Hepatocyte (in vitro differentiated cells): ENCODE results near the gene YES1. TPM values are rescaled to one million over a fixed set of nuclear protein-coding genes. Genes with fewer than 3 reads are reported as not detected.

Experiments
- DNase-seq: peaks from one replicate; pipeline ENCODE4 v3.0.0-alpha.2; 2016; ENCODE audit warnings: low spot score
- H2AFZ ChIP-seq: fragments of 200-600 bp; sonication (generic); 2 replicates; pipeline ENCODE4 v1.6.0; 2016; ENCODE audit warnings: antibody characterized with exemption, mild to moderate bottlenecking
- H3K27ac ChIP-seq: fragments of 200-600 bp; sonication (generic); 2 replicates; pipeline ENCODE4 v1.5.1; 2016; ENCODE audit warnings: mild to moderate bottlenecking
- H3K27me3 ChIP-seq: fragments of 200-600 bp; sonication (generic); 2 replicates; pipeline ENCODE4 v1.6.1; 2016
- H3K36me3 ChIP-seq: fragments of 200-600 bp; sonication (generic); replicated peaks from 2 replicates; pipeline ENCODE4 v1.5.1; 2016; ENCODE audit warnings: low read depth; ENCODE audit not compliant: insufficient read depth
- H3K4me1 ChIP-seq: fragments of 200-600 bp; sonication (generic); 2 replicates; pipeline ENCODE4 v1.5.1; 2016; ENCODE audit warnings: mild to moderate bottlenecking, moderate library complexity; ENCODE audit not compliant: insufficient read depth
- H3K4me2 ChIP-seq: fragments of 200-600 bp; sonication (generic); 2 replicates; pipeline ENCODE4 v1.6.0; 2016
- H3K4me3 ChIP-seq: fragments of 200-600 bp; sonication (generic); 2 replicates; pipeline ENCODE4 v1.5.1; 2016; ENCODE audit warnings: mild to moderate bottlenecking
- H3K79me2 ChIP-seq: fragments of 200-600 bp; sonication (generic); 2 replicates; pipeline ENCODE4 v1.6.0; 2017; ENCODE audit warnings: mild to moderate bottlenecking
- H3K9me2 ChIP-seq: fragments of 200-600 bp; sonication (generic); replicated peaks from 2 replicates; pipeline ENCODE4 v1.6.0; 2017; ENCODE audit warnings: mild to moderate bottlenecking; ENCODE audit not compliant: insufficient read depth
- H3K9me3 ChIP-seq: fragments of 200-600 bp; sonication (generic); 2 replicates; pipeline ENCODE4 v1.5.1; 2016; ENCODE audit warnings: low read depth, mild to moderate bottlenecking
- H4K20me1 ChIP-seq: fragments of 200-600 bp; sonication (generic); 2 replicates; pipeline ENCODE4 v1.6.0; 2016; ENCODE audit warnings: mild to moderate bottlenecking; ENCODE audit not compliant: insufficient read depth, poor library complexity, severe bottlenecking
- CTCF ChIP-seq: fragments of 200-600 bp; sonication (generic); IDR thresholded peaks from 2 replicates; pipeline ENCODE4 v1.5.1; 2016; ENCODE audit warnings: antibody characterized with exemption, mild to moderate bottlenecking; ENCODE audit not compliant: poor library complexity
- EZH2 ChIP-seq: fragments of 200-600 bp; sonication (generic); IDR thresholded peaks from 2 replicates; pipeline ENCODE4 v1.6.1; 2016; ENCODE audit warnings: antibody characterized with exemption, mild to moderate bottlenecking, borderline replicate concordance
- EZH2phosphoT487 ChIP-seq: fragments of 200-600 bp; sonication (generic); IDR thresholded peaks from one replicate; pipeline ENCODE4 v1.6.1; 2018; ENCODE audit warnings: antibody characterized with exemption, mild to moderate bottlenecking, low read depth, moderate library complexity; ENCODE audit not compliant: unreplicated experiment, severe bottlenecking
- WGBS: methylation state at CpG from one replicate; pipeline ENCODE4 v1.1.6; 2016; ENCODE audit warnings: low lambda C conversion rate; ENCODE audit errors: missing lambda C conversion rate; 5-methylcytosine and 5-hydroxymethylcytosine counted together
- polyA plus RNA-seq: library from polyadenylated mRNA; unstranded; fragments of >200 nt; fragmentation: Nextera tagmentation; extraction: Ambion mirVana; gene quantifications from 2 replicates; pipeline ENCODE4 v1.2.1, GENCODE V29; 2016
- total RNA-seq: library from RNA; depleted of rRNA; stranded (reverse); fragments of >200 nt; gene quantifications from 2 replicates; pipeline ENCODE4 v1.2.3, GENCODE V29; 2014

Gene YES1
- total and polyA plus RNA-seq, 2 experiments from 2014 or later = 25.2 to 108 TPM

DNA sequence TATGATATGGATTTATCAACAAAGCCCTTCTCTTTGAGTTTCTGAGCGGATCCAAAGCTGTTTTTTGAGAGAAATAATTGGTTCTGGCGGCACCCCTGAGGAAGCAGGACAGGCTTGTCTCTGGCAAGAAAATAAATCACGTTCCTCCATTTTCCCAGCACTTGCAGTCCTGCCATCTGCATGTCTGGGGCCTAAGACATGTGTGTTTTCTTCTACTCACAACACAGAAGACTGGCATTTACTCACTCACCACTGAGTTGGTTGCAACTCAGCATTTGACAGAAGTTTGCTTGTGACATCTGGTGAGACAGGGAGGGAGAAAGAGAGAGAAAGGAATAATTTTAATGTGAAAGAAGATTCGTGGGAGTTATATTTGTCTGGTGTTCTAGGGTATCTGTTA lies 37.0 kb upstream of the YES1 start:
- no peak overlapping the region for H3K4me3 ChIP-seq
- peaks cover 3% of the 10 kb centered on the region for H3K4me1 ChIP-seq
- no peaks in the 10 kb centered on the region for H3K9me2 ChIP-seq
- peak overlapping the region; percentile 96 for H3K27ac ChIP-seq
- no peaks in the 10 kb centered on the region for H3K9me3 ChIP-seq
- DNase-seq = no peak
- H2AFZ ChIP-seq = peak overlapping the region; percentile 26
- H3K4me2 ChIP-seq = no peak overlapping the region
- no peaks in the 10 kb centered on the region for H3K36me3 ChIP-seq
- no peak for TF ChIP-seq CTCF
- TF ChIP-seq EZH2phosphoT487 = no peak
- no peak for TF ChIP-seq EZH2
- H3K27me3 ChIP-seq = no peaks in the 10 kb centered on the region
- 84% methylated on average over 4 of the region's 4 CpGs for WGBS
- no peaks in the 10 kb centered on the region for H4K20me1 ChIP-seq
- H3K79me2 ChIP-seq = no peaks in the 10 kb centered on the region

- Histone ChIP-seq H3K27ac (peak overlapping the region; percentile 96), H3K9me3 (no peaks in the 10 kb centered on the region), H3K4me3 (no peak overlapping the region), H3K4me2 (peak overlapping the region; percentile 21), H2AFZ (peak overlapping the region; percentile 26), H3K4me1 (peaks cover 3% of the 10 kb centered on the region), H4K20me1 (no peaks in the 10 kb centered on the region), H3K9me2 (no peaks in the 10 kb centered on the region), H3K27me3 (no peaks in the 10 kb centered on the region), H3K79me2 (no peaks in the 10 kb centered on the region), H3K36me3 (no peaks in the 10 kb centered on the region)
- no peak for TF ChIP-seq CTCF
- no peak for TF ChIP-seq EZH2phosphoT487
- TF ChIP-seq EZH2 = no peak
- peak; percentile 81 for DNase-seq
- 76% methylated on average over 8 of the region's 8 CpGs for WGBS
Observed at GRCh38 chr18:848062-848861, 36.2 kb upstream of the YES1 start.

GRCh38 chr18:845152-845819 lies 33.2 kb upstream of the YES1 start:
- no peak for DNase-seq
- H3K36me3 ChIP-seq = no peaks in the 10 kb centered on the region
- H3K9me3 ChIP-seq = no peaks in the 10 kb centered on the region
- no peak for TF ChIP-seq EZH2phosphoT487
- no peak for TF ChIP-seq CTCF
- no peak for TF ChIP-seq EZH2
- H2AFZ ChIP-seq = no peak overlapping the region
- peaks cover 3% of the 10 kb centered on the region for H3K4me1 ChIP-seq
- WGBS = 57% methylated on average over 9 of the region's 9 CpGs
- H4K20me1 ChIP-seq = no peaks in the 10 kb centered on the region
- H3K79me2 ChIP-seq = no peaks in the 10 kb centered on the region
- H3K4me3 ChIP-seq = no peak overlapping the region
- no peak overlapping the region for H3K4me2 ChIP-seq
- H3K9me2 ChIP-seq = no peaks in the 10 kb centered on the region
- H3K27ac ChIP-seq = no peak overlapping the region
- H3K27me3 ChIP-seq = no peaks in the 10 kb centered on the region
